Measurements from ENCODE around the gene KCNJ14. TPM values are rescaled to one million over a fixed set of nuclear protein-coding genes. Genes with fewer than 3 reads are reported as not detected.

The KCNJ14 gene
- total and polyA plus RNA-seq, 2 of the 8 experiments (the other 6 are each of a cell fraction or from before 2014, with no cell fraction given) = 0.45 to 0.89 TPM

- H3K4ac ChIP-seq (replicated peaks; ENCODE audit: insufficient read length, low read depth, low read length) = no peak overlapping the region
- H3K23me2 ChIP-seq (ENCODE audit: low read depth, low read length) = peaks cover 6% of the 10 kb centered on the region; the same call in 1 of the 2 replicates
- H3K56ac ChIP-seq (replicated peaks; ENCODE audit: insufficient read length, low read depth, low read length) = no peak overlapping the region
- H3K14ac ChIP-seq (ENCODE audit: insufficient read length) = no peak overlapping the region
- WGBS, 2 experiments (ENCODE audit: extremely low coverage in 1 of 2, insufficient coverage in 1 of 2, insufficient read length in 1 of 2, insufficient replicate concordance in 2 of 2, low coverage in 1 of 2, low lambda C conversion rate in 2 of 2, missing lambda C conversion rate in 1 of 2) = 33% methylated on average over 19 of the region's 19 CpGs; no CpG with 5 or more reads in 1 of the 2 experiments
- no peak overlapping the region for H3K4me3 ChIP-seq (ENCODE audit: extremely low read depth in 1 of 4, insufficient read depth in 2 of 4, low read depth in 3 of 4, low read length in 4 of 4)
- H2AK5ac ChIP-seq (ENCODE audit: low read depth, low read length) = no peak overlapping the region
- no peak overlapping the region for H3K9ac ChIP-seq (replicated peaks in 1 of 4; ENCODE audit: extremely low read depth in 1 of 4, low read depth in 3 of 4, low read length in 3 of 4)
- peak overlapping the region; percentile 94; the same call in 1 of the 2 replicates for H2BK12ac ChIP-seq (ENCODE audit: low read depth, low read length)
- peak; percentile 71 for FAIRE-seq
- no peak overlapping the region for H2BK5ac ChIP-seq (ENCODE audit: low read depth, low read length)
- no peak overlapping the region for H2BK120ac ChIP-seq (replicated peaks; ENCODE audit: low read depth, low read length)
- peak overlapping the region in 1 of 2 experiments; percentile 45; a peak in 3 of 4 replicates for H3K4me2 ChIP-seq (ENCODE audit: insufficient read depth in 1 of 2, low read depth in 2 of 2, low read length in 2 of 2)
- H3K23ac ChIP-seq (ENCODE audit: insufficient read length) = no peak overlapping the region
- peaks cover 0 to 21% (median 15%) of the 10 kb centered on the region in 4 experiments; a peak in 6 of 7 replicates for H3K4me1 ChIP-seq (replicated peaks in 1 of 4; ENCODE audit: control insufficient read depth in 3 of 4, insufficient read depth in 4 of 4, low read length in 3 of 4)
- no peak overlapping the region for H3K18ac ChIP-seq (ENCODE audit: extremely low read depth, low read length)
- ChIA-PET CTCF (ENCODE audit: partially characterized antibody) (interaction anchor here (0.7 to 5.5 kb wide), 39 partner anchors 9 to 192 kb away, joined by 3 to 105 read pairs (median 5); partner anchors contain the start of genes EMP3, FAM83E, GRWD1 and KDELR1), POLR2A (ENCODE audit: partially characterized antibody) (interaction anchor here (0.6 to 14.8 kb wide), 19 partner anchors 8 to 497 kb away, joined by 3 to 176 read pairs (median 3); partner anchors contain the start of gene KDELR1)
- H3K79me2 ChIP-seq (ENCODE audit: control insufficient read depth in 1 of 2, insufficient read depth in 2 of 2, low read length in 2 of 2) = no peaks in the 10 kb centered on the region
- no peak overlapping the region for H2BK20ac ChIP-seq (ENCODE audit: low read length)
- no peaks in the 10 kb centered on the region; the same call in 1 of the 2 replicates for H3K79me1 ChIP-seq (ENCODE audit: low read depth, low read length)
- no peak overlapping the region for H2AFZ ChIP-seq (ENCODE audit: low read length)
- H3K27me3 ChIP-seq (replicated peaks in 1 of 4; ENCODE audit: control insufficient read depth in 3 of 4, extremely low read depth in 1 of 4, insufficient read depth in 3 of 4, low read length in 3 of 4) = peaks cover 0 to 5% (median 4%) of the 10 kb centered on the region in 4 experiments; a peak in 3 of 7 replicates
- no peak overlapping the region for H4K5ac ChIP-seq (ENCODE audit: insufficient read length, low read depth, low read length)
- H4K20me1 ChIP-seq (replicated peaks in 1 of 2; ENCODE audit: control insufficient read depth in 1 of 2, insufficient read depth in 2 of 2, low read length in 2 of 2) = peaks cover 0 to 2% of the 10 kb centered on the region in 2 experiments
- H2BK15ac ChIP-seq (ENCODE audit: low read length) = no peak overlapping the region
- no peak overlapping the region for H4K91ac ChIP-seq (replicated peaks; ENCODE audit: insufficient read length, low read length)
- H3K9me3 ChIP-seq (ENCODE audit: insufficient read depth in 2 of 2, low read depth in 1 of 2, low read length in 1 of 2) = no peaks in the 10 kb centered on the region
- H4K8ac ChIP-seq (ENCODE audit: extremely low read depth, insufficient read depth, low read length) = no peak overlapping the region
- H3K36me3 ChIP-seq (ENCODE audit: control insufficient read depth in 2 of 4, insufficient read depth in 4 of 4, low read length in 3 of 4) = no peaks in the 10 kb centered on the region; a peak in 1 of 8 replicates
- H3K27ac ChIP-seq (ENCODE audit: low read depth, low read length) = no peak overlapping the region
- DNase-seq (ENCODE audit: low read depth in 1 of 2, low spot score in 2 of 2) = peak; percentile 67 to 99
- peak; percentile 74 to 79 for TF ChIP-seq RAD21 (IDR thresholded peaks at IDR 0.05 in 1 of 2, conservative IDR thresholded peaks at IDR 0.05 in 1 of 2; ENCODE audit: low read depth in 2 of 2, low read length in 2 of 2)
- TF ChIP-seq GABPA (IDR thresholded peaks at IDR 0.05; ENCODE audit: borderline replicate concordance, insufficient read depth, low read length) = peak; percentile 63; the same call in 1 of the 2 replicates
- no peak for TF ChIP-seq KDM4A (IDR thresholded peaks at IDR 0.05; ENCODE audit: low read depth, low read length, severe bottlenecking)
- TF ChIP-seq EP300 (IDR thresholded peaks at IDR 0.05; ENCODE audit: borderline replicate concordance in 1 of 2, low read depth in 2 of 2, low read length in 2 of 2) = no peak
- TF ChIP-seq KDM5A (IDR thresholded peaks at IDR 0.05; ENCODE audit: low read length) = no peak
- no peak for TF ChIP-seq SP4 (IDR thresholded peaks at IDR 0.05; ENCODE audit: low read length)
- peak; percentile 94 to 99 (median 98) for TF ChIP-seq CTCF (IDR thresholded peaks at IDR 0.05; ENCODE audit: control extremely low read depth in 1 of 3, insufficient read depth in 1 of 3, low read depth in 1 of 3, low read length in 3 of 3)
- TF ChIP-seq HDAC6 (IDR thresholded peaks at IDR 0.05; ENCODE audit: low read depth, low read length) = no peak
- peak; percentile 13 to 28; a peak in 2 of 3 replicates for TF ChIP-seq POLR2A (IDR thresholded peaks at IDR 0.05; ENCODE audit: control extremely low read depth in 1 of 2, low read depth in 2 of 2, low read length in 2 of 2)
Observed at GRCh38 chr19:48489608-48490216, 34.3 kb downstream of the KCNJ14 start.

All from H1 (cell line).